Endodermal cell (in vitro differentiated cells): ENCODE measurements around the gene HAPLN1. TPM values are rescaled to one million over a fixed set of nuclear protein-coding genes. Genes with fewer than 3 reads are reported as not detected.

Experiments
- DNase-seq: peaks from one replicate; pipeline ENCODE4 v3.0.0-alpha.2; 2017
- H3K27ac ChIP-seq: 2 replicates; pipeline ENCODE4 v1.5.1; 2013; ENCODE audit warnings: mild to moderate bottlenecking, low read depth, low read length, moderate library complexity
- H3K27me3 ChIP-seq: 2 replicates; pipeline ENCODE4 v1.6.1; 2013; ENCODE audit warnings: mild to moderate bottlenecking, low read length, moderate library complexity; ENCODE audit not compliant: insufficient read depth, control insufficient read depth, poor library complexity, severe bottlenecking
- H3K36me3 ChIP-seq: 2 replicates; pipeline ENCODE4 v1.7.0; 2013; ENCODE audit warnings: mild to moderate bottlenecking, low read length, moderate library complexity; ENCODE audit not compliant: control insufficient read depth, insufficient read depth
- H3K4me1 ChIP-seq: one replicate; pipeline ENCODE4 v1.7.0; 2013; ENCODE audit warnings: low read length; ENCODE audit not compliant: control insufficient read depth, insufficient read depth
- H3K4me3 ChIP-seq: 2 replicates; pipeline ENCODE4 v1.5.1; 2013; ENCODE audit warnings: mild to moderate bottlenecking, low read length, moderate library complexity
- H3K9ac ChIP-seq: 2 replicates; pipeline ENCODE4 v1.6.1; 2013; ENCODE audit warnings: mild to moderate bottlenecking, low read length, moderate library complexity; ENCODE audit not compliant: poor library complexity, severe bottlenecking; ENCODE audit errors: extremely low read depth
- H3K9me3 ChIP-seq: 2 replicates; pipeline ENCODE4 v1.6.1; 2013; ENCODE audit warnings: mild to moderate bottlenecking, low read length, moderate library complexity; ENCODE audit not compliant: control insufficient read depth
- H3K27ac Mint-ChIP-seq: 2 replicates; pipeline ENCODE4 v1.8.0; 2020; ENCODE audit warnings: mixed read lengths
- H3K27me3 Mint-ChIP-seq: 2 replicates; pipeline ENCODE4 v1.8.0; 2021; ENCODE audit warnings: mild to moderate bottlenecking, mixed read lengths; ENCODE audit not compliant: insufficient read depth
- H3K36me3 Mint-ChIP-seq: 2 replicates; pipeline ENCODE4 v1.8.0; 2020; ENCODE audit warnings: low read depth, mixed read lengths
- H3K4me1 Mint-ChIP-seq: 2 replicates; pipeline ENCODE4 v1.8.0; 2020; ENCODE audit warnings: mixed read lengths
- H3K4me3 Mint-ChIP-seq: 2 replicates; pipeline ENCODE4 v1.8.0; 2020; ENCODE audit warnings: mild to moderate bottlenecking, moderate library complexity, mixed read lengths
- H3K9me3 Mint-ChIP-seq: 2 replicates; pipeline ENCODE4 v1.8.0; 2020; ENCODE audit warnings: mild to moderate bottlenecking, mixed read lengths
- WGBS, 2 experiments: methylation state at CpG; one replicate each; pipeline versions ENCODE4 v1.1.5 to v1.1.7; 2013; ENCODE audit warnings: missing lambda C conversion rate in 2 of 2, mixed read lengths in 1 of 2; ENCODE audit not compliant: insufficient coverage in 1 of 2, insufficient read length in 1 of 2; 5-methylcytosine and 5-hydroxymethylcytosine counted together
- total RNA-seq, 2 donors: library from RNA; stranded (reverse); fragmentation: NEBNext Ultra II Directional in 1 of 2; extraction: Animal tissue kit (Norgen Biotek cat#: 25700) in 1 of 2; gene quantifications; 2 replicates in 1 of 2; 3 replicates in 1 of 2; pipeline ENCODE4 v1.2.1, GENCODE V29; 2021
- TF ChIP-seq, protein P1 (sequence below): fragments of 200-600 bp; sonication (generic); conservative IDR thresholded peaks from 2 replicates; pipeline ENCODE4 v1.5.0; 2021; ENCODE audit warnings: antibody characterized with exemption, mild to moderate bottlenecking

The HAPLN1 gene
- total RNA-seq, 2 donors from 2014 or later = 0.07 to 1.3 TPM

DNA sequence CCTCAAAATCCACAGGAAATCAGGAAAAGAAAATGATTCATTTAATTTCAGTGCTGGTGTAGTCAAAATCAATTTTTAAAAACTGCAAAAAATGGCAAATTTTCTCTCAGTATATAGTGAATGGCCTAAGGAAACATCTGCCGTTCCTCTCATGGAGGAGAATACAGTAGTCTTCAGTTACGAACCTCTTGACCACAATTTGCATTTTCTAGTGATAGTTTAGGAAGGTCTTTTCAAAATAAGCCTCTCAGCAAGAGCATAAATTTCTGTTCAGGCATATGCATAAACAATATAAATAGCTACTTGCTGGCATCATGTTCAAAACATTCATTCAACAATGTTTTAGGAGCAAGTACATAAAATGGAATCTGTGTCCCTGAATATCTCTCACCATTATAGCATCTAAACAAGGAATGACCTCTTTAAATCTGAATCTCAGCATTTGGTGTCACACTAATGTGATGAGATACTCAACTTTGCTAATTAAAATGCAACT lies 33.5 kb downstream of the HAPLN1 start:
- Mint-ChIP-seq H3K27me3 (no peaks in the 10 kb centered on the region), H3K27ac (no peak overlapping the region), H3K36me3 (no peaks in the 10 kb centered on the region), H3K9me3 (no peaks in the 10 kb centered on the region), H3K4me3 (no peak overlapping the region), H3K4me1 (peaks cover 20% of the 10 kb centered on the region)
- Histone ChIP-seq H3K36me3 (no peaks in the 10 kb centered on the region), H3K9ac (no peak overlapping the region), H3K27me3 (no peaks in the 10 kb centered on the region), H3K27ac (no peak overlapping the region), H3K9me3 (no peaks in the 10 kb centered on the region), H3K4me1 (peaks cover 12% of the 10 kb centered on the region), H3K4me3 (no peak overlapping the region)
- TF ChIP-seq, protein P1, sequence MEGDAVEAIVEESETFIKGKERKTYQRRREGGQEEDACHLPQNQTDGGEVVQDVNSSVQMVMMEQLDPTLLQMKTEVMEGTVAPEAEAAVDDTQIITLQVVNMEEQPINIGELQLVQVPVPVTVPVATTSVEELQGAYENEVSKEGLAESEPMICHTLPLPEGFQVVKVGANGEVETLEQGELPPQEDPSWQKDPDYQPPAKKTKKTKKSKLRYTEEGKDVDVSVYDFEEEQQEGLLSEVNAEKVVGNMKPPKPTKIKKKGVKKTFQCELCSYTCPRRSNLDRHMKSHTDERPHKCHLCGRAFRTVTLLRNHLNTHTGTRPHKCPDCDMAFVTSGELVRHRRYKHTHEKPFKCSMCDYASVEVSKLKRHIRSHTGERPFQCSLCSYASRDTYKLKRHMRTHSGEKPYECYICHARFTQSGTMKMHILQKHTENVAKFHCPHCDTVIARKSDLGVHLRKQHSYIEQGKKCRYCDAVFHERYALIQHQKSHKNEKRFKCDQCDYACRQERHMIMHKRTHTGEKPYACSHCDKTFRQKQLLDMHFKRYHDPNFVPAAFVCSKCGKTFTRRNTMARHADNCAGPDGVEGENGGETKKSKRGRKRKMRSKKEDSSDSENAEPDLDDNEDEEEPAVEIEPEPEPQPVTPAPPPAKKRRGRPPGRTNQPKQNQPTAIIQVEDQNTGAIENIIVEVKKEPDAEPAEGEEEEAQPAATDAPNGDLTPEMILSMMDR = no peak
- DNase-seq = no peak
- 95 to 100% methylated on average over 2 of the region's 2 CpGs for WGBS, 2 experiments

GRCh38 chr5:83686251-83686650 lies 34.4 kb downstream of the HAPLN1 start:
- no peak overlapping the region for H3K4me3 ChIP-seq

GRCh38 chr5:83683836-83684235 lies 36.8 kb downstream of the HAPLN1 start:
- H3K4me1 Mint-ChIP-seq = peaks cover 20% of the 10 kb centered on the region
- no peaks in the 10 kb centered on the region for H3K36me3 ChIP-seq
- H3K9me3 Mint-ChIP-seq = no peaks in the 10 kb centered on the region
- H3K4me3 ChIP-seq = peak overlapping the region; percentile 65
- H3K4me1 ChIP-seq = peaks cover 12% of the 10 kb centered on the region
- no peaks in the 10 kb centered on the region for H3K27me3 ChIP-seq
- WGBS, 2 experiments = 52 to 58% methylated on average over 2 of the region's 2 CpGs
- H3K9ac ChIP-seq = no peak overlapping the region
- no peaks in the 10 kb centered on the region for H3K27me3 Mint-ChIP-seq
- H3K27ac ChIP-seq = peak overlapping the region; percentile 20
- H3K9me3 ChIP-seq = no peaks in the 10 kb centered on the region
- DNase-seq = no peak
- no peaks in the 10 kb centered on the region for H3K36me3 Mint-ChIP-seq
- TF ChIP-seq, protein P1 = no peak
- H3K4me3 Mint-ChIP-seq = no peak overlapping the region
- no peak overlapping the region for H3K27ac Mint-ChIP-seq

More at GRCh38 chr5:83686251-83686650, 34.4 kb downstream of the HAPLN1 start:
- H3K4me1 ChIP-seq = peaks cover 12% of the 10 kb centered on the region
- no peak overlapping the region for H3K9ac ChIP-seq
- TF ChIP-seq, protein P1 = no peak
- H3K27ac Mint-ChIP-seq = no peak overlapping the region
- peaks cover 20% of the 10 kb centered on the region for H3K4me1 Mint-ChIP-seq
- 89% methylated on average over 2 of the region's 2 CpGs; no CpG with 5 or more reads in 1 of the 2 experiments for WGBS, 2 experiments
- no peaks in the 10 kb centered on the region for H3K27me3 Mint-ChIP-seq
- H3K27ac ChIP-seq = no peak overlapping the region
- H3K9me3 ChIP-seq = no peaks in the 10 kb centered on the region
- no peaks in the 10 kb centered on the region for H3K36me3 Mint-ChIP-seq
- H3K27me3 ChIP-seq = no peaks in the 10 kb centered on the region
- H3K9me3 Mint-ChIP-seq = no peaks in the 10 kb centered on the region
- H3K36me3 ChIP-seq = no peaks in the 10 kb centered on the region
- H3K4me3 Mint-ChIP-seq = no peak overlapping the region
- no peak for DNase-seq
